Measurements from ENCODE around the gene KLHL30.

- TF ChIP-seq REST (IDR thresholded peaks at IDR 0.05; ENCODE audit: insufficient read depth in 1 of 2, low read depth in 2 of 2, low read length in 2 of 2) = no peak
- no peak for TF ChIP-seq POLR2AphosphoS5 (IDR thresholded peaks at IDR 0.05; ENCODE audit: low read depth, low read length)
Measured at GRCh38 chr2:238144262-238144661, 5.8 kb downstream of the KLHL30 start.

Data from PFSK-1 (cell line).